Stimulated activated CD8-positive, alpha-beta memory T cell treated with anti-CD3 and anti-CD28 coated beads, Interleukin-7, amount 100 ng/mL, for 24 hours (primary cell): ENCODE measurements around the gene GSTT2B.
"Not testable (repeated sequence)": the region's sequence is repeated elsewhere in the genome, so short reads cannot be mapped to it uniquely, and the experiment has no call there.

ENCODE experiments used
- DNase-seq: peaks from one replicate; pipeline ENCODE4 v3.0.0-alpha.2; 2020; ENCODE audit warnings: low read depth

Gene GSTT2B

GRCh38 chr22:23986089-23986488 is 25.1 kb upstream of the GSTT2B start:
- DNase-seq = not testable (repeated sequence)

GRCh38 chr22:23984430-23984829 is 23.4 kb upstream of the GSTT2B start:
- DNase-seq = no peak

GRCh38 chr22:23980567-23980966 is 19.6 kb upstream of the GSTT2B start:
- not testable (repeated sequence) for DNase-seq

- DNase-seq = not testable (repeated sequence)
Measured at GRCh38 chr22:23979557-23980240, 18.7 kb upstream of the GSTT2B start, which contains the start of gene GSTT2. Gene GSTT2 (plus strand): TSS chr22:23980134.

- not testable (repeated sequence) for DNase-seq
Measured at GRCh38 chr22:23977304-23977703, 16.3 kb upstream of the GSTT2B start.

- DNase-seq = not testable (repeated sequence)
Measured at GRCh38 chr22:23974836-23975352, 13.9 kb upstream of the GSTT2B start.

- DNase-seq = not testable (repeated sequence)
Measured at GRCh38 chr22:23974345-23974744, 13.3 kb upstream of the GSTT2B start, which contains the start of gene DDT. Gene DDT (minus strand): TSS chr22:23974441. CDS start chr22:23974414, 27 bp downstream.

GRCh38 chr22:23971927-23972326 is 10.9 kb upstream of the GSTT2B start:
- not testable (repeated sequence) for DNase-seq

- DNase-seq = no peak
Measured at GRCh38 chr22:23970816-23971486, 10.0 kb upstream of the GSTT2B start.

GRCh38 chr22:23970201-23970641 is 9.2 kb upstream of the GSTT2B start:
- no peak for DNase-seq

GRCh38 chr22:23969071-23969470 is 8.1 kb upstream of the GSTT2B start:
- DNase-seq = no peak

GRCh38 chr22:23966568-23966967 is 5.6 kb upstream of the GSTT2B start, which contains the start of gene DDTL:
Gene DDTL (plus strand): TSS chr22:23966888. CDS start chr22:23966915, 27 bp downstream.
- DNase-seq = not testable (repeated sequence)

- not testable (repeated sequence) for DNase-seq
Measured at GRCh38 chr22:23966094-23966493, 5.1 kb upstream of the GSTT2B start.

GRCh38 chr22:23956301-23956900 is 4.6 kb downstream of the GSTT2B start:
- DNase-seq = peak; percentile 70

GRCh38 chr22:23955886-23956285 is 5.1 kb downstream of the GSTT2B start:
- DNase-seq = not testable (repeated sequence)

GRCh38 chr22:23954991-23955305 is 6.0 kb downstream of the GSTT2B start:
- DNase-seq = not testable (repeated sequence)

- not testable (repeated sequence) for DNase-seq
Measured at GRCh38 chr22:23954193-23954990, 6.6 kb downstream of the GSTT2B start.

- not testable (repeated sequence) for DNase-seq
Measured at GRCh38 chr22:23953485-23953884, 7.5 kb downstream of the GSTT2B start.

GRCh38 chr22:23952794-23953405 is 8.1 kb downstream of the GSTT2B start:
- not testable (repeated sequence) for DNase-seq

- not testable (repeated sequence) for DNase-seq
Measured at GRCh38 chr22:23951383-23951782, 9.6 kb downstream of the GSTT2B start.

- not testable (repeated sequence) for DNase-seq
Measured at GRCh38 chr22:23949764-23950163, 11.2 kb downstream of the GSTT2B start.
